ENCODE results near the gene LARGE1.

Gene LARGE1

GRCh38 chr22:33575771-33576170 lies 344.5 kb downstream of the LARGE1 start:
- TF ChIP-seq REST (IDR thresholded peaks at IDR 0.05; ENCODE audit: insufficient read depth in 1 of 2, low read depth in 2 of 2, low read length in 2 of 2): no peak
- no peak for TF ChIP-seq POLR2AphosphoS5 (IDR thresholded peaks at IDR 0.05; ENCODE audit: low read depth, low read length)
- no peak for TF ChIP-seq TAF1 (IDR thresholded peaks at IDR 0.05; ENCODE audit: borderline replicate concordance, insufficient read depth, low read length)
- no peak for TF ChIP-seq FOXP2 (optimal IDR thresholded peaks at IDR 0.05; ENCODE audit: borderline replicate concordance, extremely low read depth, extremely low read length, insufficient read depth)
- TF ChIP-seq SIN3A (IDR thresholded peaks at IDR 0.05; ENCODE audit: borderline replicate concordance, insufficient read depth, low read length): no peak

- TF ChIP-seq FOXP2 (optimal IDR thresholded peaks at IDR 0.05; ENCODE audit: borderline replicate concordance, extremely low read depth, extremely low read length, insufficient read depth): no peak
These were observed 345.2 kb downstream of the LARGE1 start for GRCh38 chr22:33575041-33575440.

- TF ChIP-seq FOXP2 (optimal IDR thresholded peaks at IDR 0.05; ENCODE audit: borderline replicate concordance, extremely low read depth, extremely low read length, insufficient read depth): no peak
- no peak for TF ChIP-seq POLR2AphosphoS5 (IDR thresholded peaks at IDR 0.05; ENCODE audit: low read depth, low read length)
- no peak for TF ChIP-seq TAF1 (IDR thresholded peaks at IDR 0.05; ENCODE audit: borderline replicate concordance, insufficient read depth, low read length)
- TF ChIP-seq SIN3A (IDR thresholded peaks at IDR 0.05; ENCODE audit: borderline replicate concordance, insufficient read depth, low read length): no peak
These were observed 346.8 kb downstream of the LARGE1 start for GRCh38 chr22:33573479-33573878.

- TF ChIP-seq SIN3A (IDR thresholded peaks at IDR 0.05; ENCODE audit: borderline replicate concordance, insufficient read depth, low read length) (no peak), FOXP2 (optimal IDR thresholded peaks at IDR 0.05; ENCODE audit: borderline replicate concordance, extremely low read depth, extremely low read length, insufficient read depth) (no peak), POLR2AphosphoS5 (IDR thresholded peaks at IDR 0.05; ENCODE audit: low read depth, low read length) (no peak), TAF1 (IDR thresholded peaks at IDR 0.05; ENCODE audit: borderline replicate concordance, insufficient read depth, low read length) (no peak), REST (IDR thresholded peaks at IDR 0.05; ENCODE audit: insufficient read depth in 1 of 2, low read depth in 2 of 2, low read length in 2 of 2) (no peak)
These were observed 348.2 kb downstream of the LARGE1 start for GRCh38 chr22:33572086-33572485.

- TF ChIP-seq POLR2AphosphoS5 (IDR thresholded peaks at IDR 0.05; ENCODE audit: low read depth, low read length) (no peak), REST (IDR thresholded peaks at IDR 0.05; ENCODE audit: insufficient read depth in 1 of 2, low read depth in 2 of 2, low read length in 2 of 2) (no peak), TAF1 (IDR thresholded peaks at IDR 0.05; ENCODE audit: borderline replicate concordance, insufficient read depth, low read length) (no peak), SIN3A (IDR thresholded peaks at IDR 0.05; ENCODE audit: borderline replicate concordance, insufficient read depth, low read length) (no peak), FOXP2 (optimal IDR thresholded peaks at IDR 0.05; ENCODE audit: borderline replicate concordance, extremely low read depth, extremely low read length, insufficient read depth) (no peak)
These were observed 350.2 kb downstream of the LARGE1 start for GRCh38 chr22:33570110-33570509.

- TF ChIP-seq TAF1 (IDR thresholded peaks at IDR 0.05; ENCODE audit: borderline replicate concordance, insufficient read depth, low read length) (no peak), REST (IDR thresholded peaks at IDR 0.05; ENCODE audit: insufficient read depth in 1 of 2, low read depth in 2 of 2, low read length in 2 of 2) (no peak), SIN3A (IDR thresholded peaks at IDR 0.05; ENCODE audit: borderline replicate concordance, insufficient read depth, low read length) (no peak), POLR2AphosphoS5 (IDR thresholded peaks at IDR 0.05; ENCODE audit: low read depth, low read length) (no peak), FOXP2 (optimal IDR thresholded peaks at IDR 0.05; ENCODE audit: borderline replicate concordance, extremely low read depth, extremely low read length, insufficient read depth) (no peak)
These were observed 350.7 kb downstream of the LARGE1 start for GRCh38 chr22:33569559-33569958.
